ENCODE results near the gene MACROD2. TPM values are rescaled to one million over a fixed set of nuclear protein-coding genes. Genes with fewer than 3 reads are reported as not detected.

The MACROD2 gene
- total and polyA plus RNA-seq, 2 experiments from 2014 or later = 2.8 to 4.3 TPM

DNA sequence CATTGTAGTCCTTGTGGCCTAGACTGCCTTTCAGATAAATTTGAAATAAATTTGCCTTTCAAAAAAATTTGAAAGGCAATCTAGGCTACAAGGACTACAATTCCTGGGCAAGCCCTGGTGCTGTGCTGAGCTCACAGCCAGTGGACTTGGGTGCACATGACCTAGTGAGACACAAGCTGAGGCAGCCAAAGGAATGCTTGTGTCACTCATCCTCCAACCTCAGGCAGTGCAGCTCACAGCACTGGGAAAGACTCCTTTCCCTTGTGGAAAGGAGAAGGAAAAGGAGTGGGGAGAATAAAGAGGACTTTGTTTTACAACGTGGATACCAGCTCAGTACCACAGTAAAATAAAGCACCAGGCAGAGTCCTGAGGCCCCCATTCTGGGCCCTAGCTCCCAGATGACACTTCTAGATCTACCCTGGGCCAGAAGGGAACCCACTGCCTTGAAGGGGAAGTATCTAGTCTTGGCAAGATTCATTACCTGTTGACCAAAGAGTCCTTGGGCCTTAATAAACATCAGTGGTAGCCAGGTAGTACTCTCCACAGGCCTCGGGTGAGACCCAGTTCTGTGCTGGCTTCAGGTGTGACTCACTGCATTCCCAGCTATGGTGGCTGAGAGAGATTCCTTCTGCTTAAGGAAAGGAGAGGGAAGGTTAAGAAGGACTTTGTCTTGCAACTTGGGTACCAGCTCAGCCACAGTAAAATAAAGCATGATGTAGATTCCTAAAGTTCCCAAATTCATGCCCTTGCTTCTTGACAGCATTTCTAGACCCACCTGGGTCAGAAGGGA is 1001.8 kb downstream of the MACROD2 start (continued):
- TF ChIP-seq POLR2AphosphoS5 (IDR thresholded peaks at IDR 0.05; ENCODE audit: low read depth) = no peak
- no peak for TF ChIP-seq CTCF (conservative IDR thresholded peaks at IDR 0.05; ENCODE audit: low read depth in 2 of 2)
- TF ChIP-seq CREB1 (CRISPR knock-in tag; IDR thresholded peaks at IDR 0.05; ENCODE audit: low read depth) = no peak
- no peak for TF ChIP-seq ETS1 (IDR thresholded peaks at IDR 0.05)
- no peak for TF ChIP-seq ZNF331 (CRISPR knock-in tag; IDR thresholded peaks at IDR 0.05; ENCODE audit: low read depth)
- TF ChIP-seq, protein P1, sequence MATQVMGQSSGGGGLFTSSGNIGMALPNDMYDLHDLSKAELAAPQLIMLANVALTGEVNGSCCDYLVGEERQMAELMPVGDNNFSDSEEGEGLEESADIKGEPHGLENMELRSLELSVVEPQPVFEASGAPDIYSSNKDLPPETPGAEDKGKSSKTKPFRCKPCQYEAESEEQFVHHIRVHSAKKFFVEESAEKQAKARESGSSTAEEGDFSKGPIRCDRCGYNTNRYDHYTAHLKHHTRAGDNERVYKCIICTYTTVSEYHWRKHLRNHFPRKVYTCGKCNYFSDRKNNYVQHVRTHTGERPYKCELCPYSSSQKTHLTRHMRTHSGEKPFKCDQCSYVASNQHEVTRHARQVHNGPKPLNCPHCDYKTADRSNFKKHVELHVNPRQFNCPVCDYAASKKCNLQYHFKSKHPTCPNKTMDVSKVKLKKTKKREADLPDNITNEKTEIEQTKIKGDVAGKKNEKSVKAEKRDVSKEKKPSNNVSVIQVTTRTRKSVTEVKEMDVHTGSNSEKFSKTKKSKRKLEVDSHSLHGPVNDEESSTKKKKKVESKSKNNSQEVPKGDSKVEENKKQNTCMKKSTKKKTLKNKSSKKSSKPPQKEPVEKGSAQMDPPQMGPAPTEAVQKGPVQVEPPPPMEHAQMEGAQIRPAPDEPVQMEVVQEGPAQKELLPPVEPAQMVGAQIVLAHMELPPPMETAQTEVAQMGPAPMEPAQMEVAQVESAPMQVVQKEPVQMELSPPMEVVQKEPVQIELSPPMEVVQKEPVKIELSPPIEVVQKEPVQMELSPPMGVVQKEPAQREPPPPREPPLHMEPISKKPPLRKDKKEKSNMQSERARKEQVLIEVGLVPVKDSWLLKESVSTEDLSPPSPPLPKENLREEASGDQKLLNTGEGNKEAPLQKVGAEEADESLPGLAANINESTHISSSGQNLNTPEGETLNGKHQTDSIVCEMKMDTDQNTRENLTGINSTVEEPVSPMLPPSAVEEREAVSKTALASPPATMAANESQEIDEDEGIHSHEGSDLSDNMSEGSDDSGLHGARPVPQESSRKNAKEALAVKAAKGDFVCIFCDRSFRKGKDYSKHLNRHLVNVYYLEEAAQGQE (IDR thresholded peaks at IDR 0.05; ENCODE audit: unreplicated experiment) = no peak

DNA sequence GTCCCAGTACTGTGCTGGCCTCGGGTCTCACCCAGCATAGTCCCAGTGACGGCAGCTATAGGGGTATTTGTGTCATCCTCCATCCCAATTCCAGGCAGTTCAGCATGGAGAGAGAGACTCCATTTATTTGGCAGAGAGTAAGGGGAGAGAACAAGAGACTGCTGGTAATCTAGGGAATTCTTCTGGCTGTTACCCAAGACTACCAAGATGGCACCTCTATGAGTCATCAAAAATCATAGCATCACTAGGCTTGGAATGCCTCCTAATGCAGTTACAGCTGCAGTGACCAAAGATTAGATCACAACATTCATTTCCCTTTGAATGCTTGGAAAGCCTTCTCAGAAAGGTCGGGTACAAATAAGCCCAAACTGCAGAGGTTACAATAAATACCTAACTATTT is 1002.5 kb downstream of the MACROD2 start:
- Histone ChIP-seq H3K27me3 (ENCODE audit: insufficient read depth) (no peaks in the 10 kb centered on the region), H3K27ac (ENCODE audit: low read depth) (no peak overlapping the region), H4K20me1 (replicated peaks; ENCODE audit: insufficient read depth) (no peaks in the 10 kb centered on the region), H3K79me2 (replicated peaks; ENCODE audit: insufficient read depth) (no peaks in the 10 kb centered on the region), H3K4me2 (no peak overlapping the region), H3F3A (replicated peaks; ENCODE audit: low read depth) (no peaks in the 10 kb centered on the region), H3K4me1 (ENCODE audit: insufficient read depth) (no peaks in the 10 kb centered on the region; the same call in 1 of the 2 replicates), H3K36me3 (ENCODE audit: insufficient read depth) (no peaks in the 10 kb centered on the region), H3K9me2 (ENCODE audit: insufficient read depth) (peaks cover 17% of the 10 kb centered on the region; the same call in 1 of the 2 replicates), H3K4me3 (no peak overlapping the region), H2AFZ (no peak overlapping the region)
- DNase-seq (ENCODE audit: low spot score) = no peak
- Mint-ChIP-seq H3K4me3 (no peak overlapping the region), H3K27ac (no peak overlapping the region), H3K27me3 (ENCODE audit: insufficient read depth, low read depth, poor library complexity) (no peaks in the 10 kb centered on the region), H3K4me1 (no peaks in the 10 kb centered on the region), H3K9me3 (peaks cover 13% of the 10 kb centered on the region; the same call in 2 of the 3 replicates), H3K36me3 (ENCODE audit: low read depth) (peaks cover 13% of the 10 kb centered on the region; the same call in 1 of the 3 replicates)
- ATAC-seq = no peak
- TF ChIP-seq EZH2phosphoT487 (IDR thresholded peaks at IDR 0.05; ENCODE audit: unreplicated experiment) = no peak
- TF ChIP-seq, protein P1 (IDR thresholded peaks at IDR 0.05; ENCODE audit: unreplicated experiment) = no peak
- no peak for TF ChIP-seq POLR2AphosphoS5 (IDR thresholded peaks at IDR 0.05; ENCODE audit: low read depth)
- no peak for TF ChIP-seq EZH2 (IDR thresholded peaks at IDR 0.05; ENCODE audit: low read depth, unreplicated experiment)
- no peak for TF ChIP-seq ETS1 (IDR thresholded peaks at IDR 0.05)
- TF ChIP-seq CREB1 (CRISPR knock-in tag; IDR thresholded peaks at IDR 0.05; ENCODE audit: low read depth) = no peak

Data from GM23338 (cell line).